Bone marrow (tissue), 2 donors: ENCODE results near the gene CENPE.
A peak's percentile ranks its signal among the peaks of the same experiment; 100 is the strongest.

Experiments used
- DNase-seq, 2 donors: peaks; one replicate each; lab custom pipeline; 2025; lab: John Stamatoyannopoulos, UW

CENPE gene

DNA sequence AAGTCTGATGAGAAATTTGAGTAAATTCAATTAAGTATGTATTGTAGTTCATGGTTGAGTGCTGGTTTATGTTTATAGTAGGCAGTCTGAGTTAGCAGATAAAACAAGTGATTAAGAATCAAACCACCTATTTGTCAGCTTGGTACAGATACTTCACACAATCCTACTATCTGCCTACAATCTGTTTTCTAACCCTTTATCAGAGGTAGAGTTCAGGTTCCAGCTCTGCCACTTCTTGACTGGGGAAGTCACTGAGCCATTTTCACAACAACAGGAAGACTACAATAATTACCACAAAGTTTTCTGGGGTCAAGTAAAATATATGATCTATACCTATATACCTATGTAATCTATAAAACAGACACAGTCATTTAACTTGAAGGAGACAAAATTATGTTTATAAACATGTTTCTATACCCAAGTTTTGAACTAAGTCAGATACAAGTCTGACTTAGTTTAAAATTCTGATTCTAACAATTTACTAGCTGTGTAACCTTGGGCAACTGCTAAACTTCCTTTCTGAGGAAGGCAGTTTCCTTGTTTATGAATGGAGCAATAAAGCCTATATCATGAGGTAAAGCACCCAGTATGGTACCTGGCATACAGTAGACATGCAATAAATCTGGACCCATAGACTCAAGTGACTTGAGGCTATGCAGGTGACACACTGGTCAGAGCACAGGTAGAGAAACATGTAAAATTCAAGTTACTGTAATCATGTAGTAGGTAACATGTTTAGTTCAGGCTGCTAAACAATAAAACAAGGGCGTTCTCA, 61.3 kb downstream of the CENPE start:
- no peak for DNase-seq

DNA sequence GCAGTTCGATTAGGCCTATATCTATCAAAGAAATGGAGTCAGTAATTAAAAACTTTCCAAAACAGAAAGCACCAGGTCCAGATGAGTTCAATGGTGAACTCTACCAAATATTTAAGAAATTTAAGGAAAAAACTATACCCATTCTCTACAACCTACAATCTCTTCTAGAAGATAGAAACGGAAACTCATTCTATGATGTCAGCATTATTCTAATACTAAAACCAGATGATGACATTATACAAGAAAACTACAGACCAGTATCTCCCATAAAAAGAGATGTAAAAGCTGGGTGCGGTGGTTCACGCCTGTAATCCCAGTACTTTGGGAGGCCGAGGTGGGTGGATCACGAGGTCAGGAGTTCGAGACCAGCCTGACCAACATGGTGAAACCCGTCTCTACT, 69.0 kb downstream of the CENPE start:
- DNase-seq = no peak

DNA sequence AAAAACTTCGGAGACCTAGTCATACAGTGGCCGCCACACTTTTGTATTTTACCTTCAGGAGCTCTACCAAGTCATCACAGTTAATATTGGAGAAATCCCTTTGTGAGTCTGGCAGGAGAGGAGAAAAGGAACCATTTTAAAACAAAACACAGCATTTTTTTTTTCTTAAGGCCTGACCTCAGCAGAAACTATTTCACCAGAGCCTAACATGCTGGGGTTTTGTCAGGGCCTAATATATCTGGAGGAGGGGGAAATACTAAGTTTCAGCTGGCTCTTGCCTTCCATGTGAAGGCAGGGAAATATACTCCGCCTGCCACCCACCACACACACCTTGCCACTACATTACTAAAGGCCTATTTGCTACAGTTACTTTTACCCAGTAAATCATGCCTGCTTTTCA, 72.0 kb downstream of the CENPE start:
- no peak for DNase-seq

DNA sequence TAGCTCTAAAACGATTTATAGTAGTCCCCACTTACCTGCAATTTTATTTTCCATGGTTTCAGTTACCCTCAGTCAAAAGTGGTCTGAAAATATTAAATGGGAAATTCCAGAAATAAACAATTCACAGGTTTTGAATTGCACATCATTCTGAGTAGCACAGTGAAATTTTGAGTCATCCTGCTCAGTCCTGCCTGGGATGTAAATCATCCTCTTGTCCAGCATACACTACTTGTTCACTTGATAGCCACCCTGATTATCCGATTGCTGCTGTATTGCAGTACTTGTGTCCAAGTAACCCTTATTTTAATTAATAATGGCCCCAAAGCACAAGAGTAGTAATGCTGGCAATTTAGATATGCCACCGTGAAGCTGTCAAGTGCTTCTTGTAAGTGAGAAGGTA, 75.0 kb downstream of the CENPE start:
- DNase-seq = no peak

DNA sequence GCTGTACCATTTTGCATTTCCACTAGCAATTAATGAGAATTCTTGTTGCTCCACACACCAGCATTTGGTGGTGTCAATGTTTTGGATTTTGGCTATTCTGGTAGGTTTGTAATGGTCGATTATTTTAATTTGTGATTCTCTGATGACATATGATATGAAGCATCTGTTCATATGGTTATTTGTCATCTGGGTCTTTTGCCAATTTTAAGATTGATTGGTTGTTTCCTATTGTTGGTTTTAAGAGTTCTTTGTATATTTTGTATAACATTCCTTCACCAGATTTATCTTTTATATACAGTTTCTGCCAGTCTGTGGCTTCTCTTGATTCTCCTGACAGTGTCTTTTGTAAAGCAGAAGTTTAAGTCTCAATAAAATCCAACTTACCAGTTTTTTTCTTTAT, 80.0 kb downstream of the CENPE start:
- DNase-seq = no peak

DNA sequence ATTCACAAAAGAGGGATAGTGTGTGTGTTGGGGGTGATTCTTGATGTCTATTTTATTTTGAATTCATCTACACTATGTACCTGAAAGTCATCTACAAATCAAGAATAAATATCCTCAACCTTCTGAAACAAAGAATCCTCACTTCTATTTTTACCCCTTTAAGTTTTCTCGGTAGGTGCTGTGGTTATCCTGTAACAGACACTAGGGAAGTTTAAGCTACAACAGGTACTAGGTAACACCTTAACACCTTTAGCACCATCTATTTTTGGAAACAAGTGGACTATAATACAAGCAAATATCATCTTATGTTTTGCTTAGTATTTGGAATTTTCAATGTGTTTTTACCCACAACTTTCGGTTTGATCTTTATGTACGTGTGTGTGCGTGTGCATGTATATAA, 86.5 kb downstream of the CENPE start:
- no peak for DNase-seq

DNA sequence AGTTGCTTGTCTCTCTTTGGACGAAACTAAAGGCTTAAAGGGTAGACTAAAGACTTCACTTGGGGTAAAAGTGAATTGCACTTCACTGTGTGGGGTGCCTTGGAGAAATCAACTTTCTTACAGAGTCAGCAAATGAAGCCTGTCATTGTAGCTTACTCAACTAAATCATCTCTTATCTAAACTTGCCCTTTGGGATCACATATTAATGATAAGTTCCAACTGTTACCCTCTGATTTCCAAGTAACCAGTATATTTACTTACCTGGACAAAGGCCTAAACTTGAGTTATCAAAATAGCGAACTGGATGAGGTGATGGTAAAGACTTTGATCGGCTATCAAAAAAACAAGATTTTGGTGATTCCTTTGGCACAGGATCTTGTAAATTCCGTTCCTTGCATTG, 89.6 kb downstream of the CENPE start:
- DNase-seq = no peak

DNA sequence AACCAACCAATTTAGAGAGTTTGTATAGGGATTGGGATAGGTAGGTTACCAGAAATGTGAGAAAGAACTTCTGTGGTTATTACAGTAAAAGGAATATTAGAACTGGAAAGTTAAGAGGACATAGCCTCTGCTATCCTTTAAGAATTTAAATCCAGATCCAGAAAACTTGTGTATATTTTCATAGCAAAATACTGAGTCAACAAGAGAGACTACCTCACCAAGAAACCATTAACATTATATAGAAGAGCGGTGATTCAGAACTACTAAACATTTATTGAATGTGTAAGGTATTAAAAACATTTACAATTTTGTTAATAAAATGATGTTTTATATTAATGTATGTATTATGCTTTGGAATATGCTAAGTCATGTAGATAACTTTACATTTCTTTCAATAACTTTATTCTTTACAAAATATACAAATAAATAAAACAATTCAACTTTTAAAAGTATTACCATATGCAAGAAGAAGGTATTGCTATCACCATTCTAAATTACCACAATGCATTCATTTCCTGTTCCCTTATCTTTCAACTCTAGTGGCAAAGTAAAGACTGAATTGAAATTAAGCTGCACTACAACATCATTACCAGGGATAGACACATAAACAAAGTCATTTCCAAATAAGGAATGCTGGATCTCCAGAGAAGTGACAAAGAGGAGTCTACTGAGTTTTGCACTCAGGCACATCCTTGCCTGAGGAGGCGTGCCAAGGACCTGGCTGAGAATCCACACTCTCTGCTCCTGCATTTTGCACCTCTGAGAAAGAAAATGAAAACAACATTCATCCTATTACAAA, 92.4 kb downstream of the CENPE start:
- DNase-seq = no peak

DNA sequence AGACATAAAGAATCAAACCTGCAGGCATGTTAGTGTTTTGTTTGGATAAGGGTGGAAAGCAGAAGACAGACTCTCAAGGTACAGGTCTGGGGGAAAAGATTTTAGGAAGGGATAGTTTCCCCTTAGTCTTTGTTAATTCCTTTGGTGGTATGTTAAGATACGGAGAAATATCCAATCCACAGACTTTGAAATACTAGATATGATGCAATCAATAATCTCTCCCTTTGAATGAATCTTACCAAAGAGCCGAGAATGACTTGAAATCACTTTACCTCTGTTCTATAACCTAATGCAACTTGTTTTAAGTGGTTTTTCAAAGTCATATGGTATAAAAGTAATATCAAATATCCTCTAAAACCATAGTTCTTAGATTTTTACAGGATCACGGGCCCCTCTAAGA, 93.3 kb downstream of the CENPE start:
- no peak for DNase-seq

DNA sequence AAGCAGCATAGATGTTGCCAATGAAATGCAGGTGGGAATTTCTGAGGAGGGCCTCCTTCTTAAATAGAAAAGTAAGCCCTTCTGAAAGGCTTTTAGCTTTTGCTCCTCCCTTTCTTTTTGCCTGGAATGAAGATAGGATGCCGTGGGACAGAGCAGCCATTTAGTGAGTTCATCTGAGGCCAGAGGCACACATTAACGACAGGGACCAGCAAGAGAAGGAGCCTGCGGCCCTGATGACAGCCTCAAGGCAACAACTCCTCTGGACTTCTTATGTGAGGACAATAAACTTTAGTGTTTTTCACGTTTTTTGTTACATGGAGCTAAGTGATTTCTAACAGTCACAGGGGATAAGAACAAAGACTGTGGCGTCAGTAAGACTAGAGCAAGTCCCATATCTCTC, 97.5 kb downstream of the CENPE start:
- no peak for DNase-seq

DNA sequence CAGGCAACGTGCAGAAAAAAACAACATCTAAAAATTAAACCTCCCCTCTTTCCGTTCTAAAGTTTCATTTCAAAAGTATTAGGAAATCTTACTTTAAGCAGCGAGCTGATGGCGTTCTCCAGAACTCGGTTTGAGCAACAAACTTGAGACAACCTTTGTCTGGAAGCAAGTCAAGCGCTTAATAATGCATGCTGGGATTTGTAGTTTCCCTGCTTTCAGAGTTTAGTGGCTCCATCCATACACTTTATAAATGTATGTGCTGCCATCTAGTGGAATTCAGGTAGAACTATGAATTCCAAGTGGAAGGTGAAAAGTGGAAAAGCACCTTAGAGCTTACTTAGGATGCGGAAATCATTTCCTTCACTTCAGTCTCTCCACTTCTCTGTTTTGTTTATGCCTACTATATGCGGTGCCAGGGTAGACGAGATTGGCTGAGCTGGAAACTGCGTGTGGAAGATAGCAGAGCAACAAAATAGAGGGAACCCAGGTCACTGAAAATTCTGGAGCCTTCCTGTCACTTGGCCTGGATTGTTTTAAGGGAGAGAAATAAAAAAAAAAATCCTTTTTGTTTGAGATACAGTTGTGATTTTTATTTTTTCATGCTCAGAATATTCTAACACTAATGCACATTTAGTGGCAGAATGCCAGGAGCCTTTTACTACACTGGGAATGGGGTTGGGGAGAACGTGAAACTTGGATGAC, 98.3 kb downstream of the CENPE start, which contains the start of gene BDH2:
Gene BDH2 (minus strand): TSS at position 144 of the 702 bp plus-strand sequence. CDS start 3,580 bp downstream, outside the sequence.
- DNase-seq = peak in 1 of 2 donors; percentile 85

DNA sequence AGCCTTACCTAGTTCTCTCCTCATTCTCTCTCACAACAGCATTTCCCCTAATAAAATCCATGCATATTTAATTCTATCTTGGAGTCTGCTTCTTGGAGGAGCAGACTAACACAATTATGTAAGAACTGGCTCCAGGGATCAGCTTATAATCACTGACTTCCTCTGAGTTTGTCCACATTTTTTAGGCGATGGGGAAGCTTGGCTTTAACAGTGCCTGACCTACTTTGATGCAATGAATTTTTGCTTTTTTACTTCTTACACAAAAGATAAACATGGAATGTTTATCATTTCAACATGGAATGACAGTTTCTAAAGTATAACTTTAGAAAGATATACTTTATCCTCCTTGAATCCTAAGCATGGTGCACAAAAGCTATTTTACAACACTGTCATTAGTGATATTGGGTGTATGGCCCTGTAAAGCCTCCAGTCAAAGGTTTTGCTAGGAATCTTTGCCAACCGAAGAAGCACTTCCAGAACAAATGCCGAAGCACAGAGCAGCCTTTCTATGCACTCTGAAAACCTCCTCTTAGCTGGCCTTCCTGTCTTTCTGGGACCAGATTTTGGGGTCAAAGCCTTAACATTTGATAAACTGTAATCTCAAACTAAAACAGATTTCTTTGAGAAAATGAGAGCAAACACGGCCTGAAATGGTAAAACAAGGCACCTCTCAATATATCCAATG, 99.2 kb downstream of the CENPE start:
- DNase-seq = no peak

DNA sequence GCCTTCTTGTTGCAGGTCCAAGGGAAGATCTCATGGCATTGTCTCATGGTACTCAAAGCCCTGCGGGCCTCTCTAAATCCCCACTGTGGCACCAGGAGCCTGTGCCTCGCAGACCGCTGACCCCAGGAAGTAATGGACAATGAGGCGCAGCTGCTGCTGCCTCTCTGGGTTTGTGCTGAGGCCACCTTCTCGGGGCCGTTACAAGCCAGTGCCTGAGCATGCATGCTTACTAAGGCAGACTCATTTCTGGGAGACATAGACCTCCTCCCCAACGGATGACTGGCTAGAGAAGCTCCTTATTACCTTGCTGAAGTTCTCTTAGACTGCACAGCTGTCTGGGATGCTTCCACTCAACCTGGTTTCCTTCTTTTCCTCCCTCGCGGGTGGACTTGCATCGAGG, 99.8 kb downstream of the CENPE start:
- no peak for DNase-seq

DNA sequence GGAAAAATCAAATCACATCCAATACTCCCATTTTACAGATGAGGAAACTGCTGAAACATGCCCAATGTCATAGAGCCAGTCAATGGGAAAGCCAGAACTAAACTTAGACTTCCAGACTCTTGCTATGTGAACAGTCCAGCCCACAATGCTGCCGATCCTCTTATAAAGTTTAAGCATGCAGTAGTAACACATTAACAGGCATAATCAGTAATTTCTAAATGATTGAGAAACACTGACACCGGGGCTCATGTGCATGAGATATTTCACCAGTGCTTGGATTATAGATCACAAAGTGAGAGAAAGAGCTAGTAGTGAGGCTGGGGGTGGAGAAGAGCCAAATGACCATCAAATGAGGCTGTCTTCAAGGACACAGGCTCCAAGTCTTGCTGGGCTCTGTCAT, 101.0 kb downstream of the CENPE start:
- no peak for DNase-seq

DNA sequence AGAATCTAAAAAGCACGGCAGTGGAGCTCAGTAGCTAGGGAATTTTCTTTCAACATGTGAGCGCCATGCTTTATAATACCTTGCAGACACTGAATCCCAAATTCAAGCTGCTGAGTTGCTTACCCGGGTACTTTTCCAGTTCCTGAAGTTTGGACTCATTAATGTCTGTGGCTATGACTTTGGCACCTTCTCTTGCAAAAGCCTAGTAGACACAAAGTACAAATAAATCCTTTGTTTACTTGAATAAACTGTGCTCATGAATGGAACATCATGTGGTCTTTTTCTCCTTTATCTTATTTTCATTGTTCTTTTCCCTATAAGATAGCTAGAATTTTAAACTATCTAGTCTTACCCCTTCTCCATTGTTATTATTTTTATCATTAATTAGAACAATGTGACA, 103.1 kb downstream of the CENPE start:
- no peak for DNase-seq

DNA sequence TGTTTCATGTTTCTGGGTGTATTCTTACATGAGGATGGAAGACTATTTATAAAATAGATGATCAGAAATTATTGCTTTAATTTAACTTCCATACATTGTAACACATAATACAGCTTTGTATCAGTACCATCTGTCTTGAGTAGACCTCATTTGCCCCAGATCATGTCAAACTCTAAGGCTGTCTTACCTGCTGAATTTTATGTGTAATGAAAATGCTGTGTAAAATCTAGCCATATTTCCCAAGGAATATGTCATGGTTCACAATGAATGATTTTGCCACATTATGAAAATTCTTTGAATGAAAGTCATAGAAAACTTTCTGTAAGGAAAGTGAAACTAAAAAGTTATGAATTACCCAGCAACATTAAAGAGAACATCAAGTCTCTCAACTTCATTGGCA, 105.9 kb downstream of the CENPE start:
- no peak for DNase-seq

DNA sequence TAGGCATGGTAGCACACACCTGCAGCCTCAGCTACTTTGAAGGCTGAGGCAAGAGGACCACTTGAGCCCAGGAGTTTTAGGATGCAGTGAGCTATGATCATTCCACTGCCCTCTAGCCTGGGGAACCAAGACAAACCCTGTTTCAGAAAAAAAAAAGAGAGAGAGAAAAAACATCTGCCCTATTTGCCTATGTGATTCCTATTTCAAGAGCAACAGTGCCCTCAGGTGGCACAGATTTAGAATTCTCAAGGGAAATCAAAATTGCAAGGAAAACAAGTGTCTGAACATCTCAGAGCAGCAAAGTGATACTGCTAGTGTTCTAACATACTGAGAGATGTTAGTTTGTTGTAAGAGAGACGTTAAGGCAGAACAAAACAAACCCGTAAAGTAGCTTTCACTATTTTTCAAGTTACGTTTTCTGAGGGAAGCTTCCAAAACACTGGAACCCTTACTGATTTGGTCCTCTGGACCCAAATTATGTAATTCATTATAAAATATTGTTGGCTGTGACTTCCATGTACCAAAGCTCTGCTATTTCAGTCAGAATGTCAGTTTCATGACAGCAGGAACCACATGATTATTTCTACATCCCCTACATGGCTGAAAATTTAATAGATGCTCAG, 106.4 kb downstream of the CENPE start:
- peak in 1 of 2 donors; percentile 51 for DNase-seq

DNA sequence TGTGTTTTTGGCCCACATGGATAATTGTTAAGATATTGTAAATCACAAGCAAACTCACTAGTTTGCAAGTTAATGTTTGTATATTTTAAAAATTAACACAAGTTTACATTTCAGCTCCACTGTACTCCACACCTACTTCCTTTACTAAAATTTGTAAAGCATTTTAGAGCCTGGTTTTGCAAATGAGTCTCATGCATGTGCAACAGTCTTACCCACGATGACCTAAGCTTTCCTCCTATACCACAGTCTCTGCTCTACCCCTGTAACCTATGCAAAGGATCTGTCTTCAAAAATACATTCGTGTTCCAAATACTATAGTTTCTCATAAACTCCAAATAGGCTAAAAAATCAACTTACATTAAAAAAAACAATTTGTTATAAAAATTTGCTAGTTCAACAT, 108.7 kb downstream of the CENPE start:
- no peak for DNase-seq

DNA sequence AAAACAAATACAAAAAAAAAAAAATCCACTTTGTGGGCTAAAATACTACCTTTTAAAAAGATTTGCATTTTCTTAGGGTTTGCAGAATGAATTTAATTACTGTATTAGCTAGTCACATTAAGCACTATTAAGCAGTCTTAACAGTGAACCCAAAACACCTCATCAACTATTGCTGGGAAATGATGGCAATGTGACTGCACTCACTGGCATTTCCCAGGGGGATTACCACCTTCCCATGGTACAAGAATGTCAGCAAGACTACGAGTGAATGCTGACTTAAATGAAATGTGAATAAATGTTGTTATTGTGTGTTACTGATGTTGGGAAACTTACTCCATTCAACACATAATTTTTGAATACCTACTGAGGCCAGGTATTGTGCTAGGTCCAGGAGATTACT, 111.6 kb downstream of the CENPE start:
- no peak for DNase-seq

DNA sequence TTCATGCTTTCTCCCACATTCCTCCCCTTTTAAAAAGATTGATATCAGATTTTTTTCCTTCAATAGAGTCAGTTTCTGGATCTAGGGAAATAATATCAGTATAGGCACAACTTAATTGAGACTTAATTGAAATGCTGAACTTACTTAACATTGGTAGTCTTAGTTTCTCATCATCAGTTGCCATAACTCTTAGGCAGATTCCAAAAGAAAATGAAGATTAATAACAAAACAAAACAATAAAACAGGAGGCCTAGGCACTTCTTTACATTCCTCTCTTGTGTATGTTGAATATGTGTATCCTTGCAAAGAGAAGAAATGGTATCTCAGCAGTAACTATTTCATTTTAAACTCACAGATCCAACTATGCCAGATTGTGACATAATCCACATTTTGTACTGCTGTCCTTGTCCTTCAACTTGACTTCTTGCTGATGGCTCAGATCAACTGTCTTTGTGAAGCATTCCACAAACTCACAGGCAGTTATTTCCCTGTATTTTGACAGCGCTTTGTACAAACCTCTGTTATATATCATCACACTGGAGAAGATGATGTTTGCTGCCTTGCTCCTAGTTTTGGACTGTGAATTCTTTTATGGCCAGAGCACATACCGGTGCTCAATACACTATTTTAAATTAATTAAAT, 112.5 kb downstream of the CENPE start:
- no peak for DNase-seq

DNA sequence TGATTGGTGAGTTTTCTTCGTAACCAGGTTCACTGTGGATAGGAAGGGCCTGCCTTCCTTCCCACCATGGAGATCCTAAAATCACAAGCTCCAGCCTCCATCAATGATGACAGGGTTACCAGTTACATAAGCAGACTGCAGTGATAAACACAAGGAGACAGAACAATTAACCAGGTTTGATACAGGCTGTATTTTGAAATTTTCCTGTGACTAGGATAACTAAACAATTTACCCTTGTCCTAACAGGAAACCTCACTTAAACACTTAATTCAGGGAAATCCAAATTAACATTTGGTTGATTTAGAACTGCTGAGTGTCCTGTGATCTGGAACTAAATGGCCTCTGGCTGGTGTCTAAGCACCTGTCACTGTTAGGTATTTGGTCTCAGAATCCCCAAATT, 118.5 kb downstream of the CENPE start:
- no peak for DNase-seq
